ENCODE measurements around the gene FAM110A. TPM values are rescaled to one million over a fixed set of nuclear protein-coding genes. Genes with fewer than 3 reads are reported as not detected.
A peak's percentile ranks its signal among the peaks of the same experiment; 100 is the strongest.
"Not testable (repeated sequence)": the region's sequence is repeated elsewhere in the genome, so short reads cannot be mapped to it uniquely, and the experiment has no call there.

The FAM110A gene
- total RNA-seq, 4 donors from 2014 or later, result 15.3 to 46.6 (median 27.1) TPM

- Histone ChIP-seq H3K4me1 (peaks cover 0 to 21% (median 1%) of the 10 kb centered on the region in 3 donors), H3K9me3 (no peaks in the 10 kb centered on the region), H3K27ac (peak overlapping the region in 1 of 4 donors; percentile 9), H3K36me3 (no peaks in the 10 kb centered on the region), H3K27me3 (peaks cover 0 to 17% (median 0%) of the 10 kb centered on the region in 4 donors), H3K4me3 (no peak overlapping the region)
- intact Hi-C loops (cut with DNase I), result loop anchor here (10.0 kb wide), 1 partner anchor 55 kb away; no protein-coding TSS in a partner anchor
- TF ChIP-seq POLR2A (IDR thresholded peaks at IDR 0.05), result no peak
- TF ChIP-seq CTCF (IDR thresholded peaks at IDR 0.05), result no peak
- WGBS, 2 donors, result 30% methylated on average over 2 of the region's 10 CpGs; no CpG with 5 or more reads in 1 of the 2 donors
- DNase-seq, result no peak
These were observed 56.5 kb downstream of the FAM110A start for GRCh38 chr20:889932-890463.

GRCh38 chr20:890666-891057 is 57.1 kb downstream of the FAM110A start:
- intact Hi-C loops (cut with DNase I), result no loop called here
- no peaks in the 10 kb centered on the region for H3K9me3 ChIP-seq
- 74 to 80% methylated on average over 6 of the region's 6 CpGs for WGBS, 2 donors
- H3K27ac ChIP-seq, result peak overlapping the region in 2 of 4 donors; percentile 9 to 21
- no peaks in the 10 kb centered on the region for H3K36me3 ChIP-seq
- no peak for DNase-seq
- no peak overlapping the region for H3K4me3 ChIP-seq
- peaks cover 0 to 16% (median 0%) of the 10 kb centered on the region in 3 donors for H3K4me1 ChIP-seq
- TF ChIP-seq CTCF (IDR thresholded peaks at IDR 0.05) (no peak), POLR2A (IDR thresholded peaks at IDR 0.05) (no peak)
- H3K27me3 ChIP-seq, result peaks cover 0 to 10% (median 0%) of the 10 kb centered on the region in 4 donors

GRCh38 chr20:891058-891705 is 57.7 kb downstream of the FAM110A start:
- WGBS, 2 donors, result 34 to 56% methylated on average over 4 to 6 of the region's 6 CpGs
- Histone ChIP-seq H3K9me3 (no peaks in the 10 kb centered on the region), H3K4me1 (peaks cover 0 to 16% (median 0%) of the 10 kb centered on the region in 3 donors), H3K27ac (no peak overlapping the region), H3K4me3 (no peak overlapping the region), H3K36me3 (no peaks in the 10 kb centered on the region), H3K27me3 (peaks cover 0 to 5% (median 0%) of the 10 kb centered on the region in 4 donors)
- no peak for TF ChIP-seq POLR2A (IDR thresholded peaks at IDR 0.05)
- TF ChIP-seq CTCF (IDR thresholded peaks at IDR 0.05), result no peak
- no peak for DNase-seq
- intact Hi-C loops (cut with DNase I), result no loop called here

- Histone ChIP-seq H3K9me3 (no peaks in the 10 kb centered on the region), H3K4me3 (no peak overlapping the region), H3K4me1 (peaks cover 0 to 16% (median 0%) of the 10 kb centered on the region in 3 donors), H3K27ac (no peak overlapping the region), H3K36me3 (no peaks in the 10 kb centered on the region), H3K27me3 (peaks cover 0 to 4% (median 0%) of the 10 kb centered on the region in 4 donors)
- intact Hi-C loops (cut with DNase I), result no loop called here
- no peak for DNase-seq
- no peak for TF ChIP-seq CTCF (IDR thresholded peaks at IDR 0.05)
- TF ChIP-seq POLR2A (IDR thresholded peaks at IDR 0.05), result no peak
- WGBS, 2 donors, result 85 to 87% methylated on average over 3 to 4 of the region's 4 CpGs
These were observed 58.2 kb downstream of the FAM110A start for GRCh38 chr20:891706-892080.

- intact Hi-C loops (cut with DNase I); H3K27ac ChIP-seq; H3K36me3 ChIP-seq; DNase-seq; H3K9me3 ChIP-seq; H3K27me3 ChIP-seq; H3K4me3 ChIP-seq: not testable (repeated sequence)
- WGBS, 2 donors, result 57 to 77% methylated on average over 5 of the region's 5 CpGs
- peaks cover 0 to 16% (median 0%) of the 10 kb centered on the region in 3 donors for H3K4me1 ChIP-seq
These were observed 58.9 kb downstream of the FAM110A start for GRCh38 chr20:892371-892770.

Other genes starting within 250 kb of the FAM110A start
- gene TCF15, start 223.4 kb upstream of the FAM110A start, total RNA-seq, result not detected
- 100 to 1,000 TPM in 3 of 4 donors, 10 to 100 TPM in 1; 73.4 to 158 (median 133) TPM for gene SRXN1, start 180.5 kb upstream of the FAM110A start, total RNA-seq
- not detected for gene SCRT2, start 157.9 kb upstream of the FAM110A start, total RNA-seq
- 10 to 100 TPM in 1 of 4 donors, 1 to 10 TPM in 2, under 1 TPM in 1; 0.57 to 10.9 (median 6.5) TPM for gene SLC52A3, start 65.2 kb upstream of the FAM110A start, total RNA-seq
- gene ANGPT4, start 82.6 kb downstream of the FAM110A start, total RNA-seq, result under 1 TPM in 3 of 4 donors, not detected in 1; under 0.01 to 0.38 (median 0.09) TPM
- gene RSPO4, start 168.6 kb downstream of the FAM110A start, total RNA-seq, result under 1 TPM in 3 of 4 donors, not detected in 1; 0.18 to 0.23 (median 0.19) TPM